ENCODE data around the gene TOX2. TPM values are rescaled to one million over a fixed set of nuclear protein-coding genes. Genes with fewer than 3 reads are reported as not detected.

TOX2 gene
- total RNA-seq, 2 experiments from 2014 or later = 3.3 to 3.9 TPM

GRCh38 chr20:43909720-43910119 lies 4.9 kb upstream of the TOX2 start:
- Histone ChIP-seq H3K4me3 (ENCODE audit: low read length) (no peak overlapping the region), H3K27ac (ENCODE audit: low read depth in 1 of 2, low read length in 2 of 2) (no peak overlapping the region), H3K9me3 (ENCODE audit: control insufficient read depth in 1 of 2, insufficient read depth in 1 of 2, low read length in 2 of 2) (peaks cover 4 to 14% of the 10 kb centered on the region in 2 experiments), H3K4me1 (ENCODE audit: insufficient read depth, low read length) (peaks cover 9% of the 10 kb centered on the region), H3K27me3 (ENCODE audit: control insufficient read depth in 1 of 2, insufficient read depth in 2 of 2, low read length in 2 of 2) (peaks cover 10 to 11% of the 10 kb centered on the region in 2 experiments), H3K36me3 (ENCODE audit: insufficient read depth, low read length) (no peaks in the 10 kb centered on the region)
- Mint-ChIP-seq H3K36me3 (ENCODE audit: low read depth) (no peaks in the 10 kb centered on the region), H3K9me3 (peaks cover 4% of the 10 kb centered on the region), H3K4me1 (ENCODE audit: low read depth) (peaks cover 6% of the 10 kb centered on the region), H3K27ac (no peak overlapping the region), H3K4me3 (no peak overlapping the region), H3K27me3 (peaks cover 12% of the 10 kb centered on the region)
- ATAC-seq (ENCODE audit: poor library complexity) = no peak
- intact Hi-C loops (cut with DNase I, micrococcal nuclease) = no loop called here
- CTCF ChIA-PET = no interaction called here
- POLR2A ChIA-PET = no interaction called here
- no peak for DNase-seq
- TF ChIP-seq, protein P1, sequence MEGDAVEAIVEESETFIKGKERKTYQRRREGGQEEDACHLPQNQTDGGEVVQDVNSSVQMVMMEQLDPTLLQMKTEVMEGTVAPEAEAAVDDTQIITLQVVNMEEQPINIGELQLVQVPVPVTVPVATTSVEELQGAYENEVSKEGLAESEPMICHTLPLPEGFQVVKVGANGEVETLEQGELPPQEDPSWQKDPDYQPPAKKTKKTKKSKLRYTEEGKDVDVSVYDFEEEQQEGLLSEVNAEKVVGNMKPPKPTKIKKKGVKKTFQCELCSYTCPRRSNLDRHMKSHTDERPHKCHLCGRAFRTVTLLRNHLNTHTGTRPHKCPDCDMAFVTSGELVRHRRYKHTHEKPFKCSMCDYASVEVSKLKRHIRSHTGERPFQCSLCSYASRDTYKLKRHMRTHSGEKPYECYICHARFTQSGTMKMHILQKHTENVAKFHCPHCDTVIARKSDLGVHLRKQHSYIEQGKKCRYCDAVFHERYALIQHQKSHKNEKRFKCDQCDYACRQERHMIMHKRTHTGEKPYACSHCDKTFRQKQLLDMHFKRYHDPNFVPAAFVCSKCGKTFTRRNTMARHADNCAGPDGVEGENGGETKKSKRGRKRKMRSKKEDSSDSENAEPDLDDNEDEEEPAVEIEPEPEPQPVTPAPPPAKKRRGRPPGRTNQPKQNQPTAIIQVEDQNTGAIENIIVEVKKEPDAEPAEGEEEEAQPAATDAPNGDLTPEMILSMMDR (IDR thresholded peaks at IDR 0.05) = no peak

DNA sequence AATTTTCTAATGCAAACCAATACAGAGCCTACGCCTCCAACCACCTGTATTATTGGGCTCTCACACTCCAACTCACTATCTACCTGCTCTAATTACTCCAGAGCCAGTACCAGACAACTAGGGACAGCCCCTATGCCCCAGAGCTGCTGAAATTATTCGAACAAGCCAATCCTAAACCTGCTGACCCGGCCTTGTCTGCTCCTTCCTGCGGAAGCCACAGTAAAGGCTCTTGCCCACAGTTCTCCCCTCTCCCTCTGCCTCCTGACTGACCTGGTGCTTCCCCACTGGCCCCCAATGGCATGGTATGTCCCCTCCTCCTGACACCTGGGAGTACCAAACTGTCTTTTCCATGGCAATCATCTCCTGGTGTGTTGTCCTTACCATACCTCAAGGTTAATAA lies 4.1 kb upstream of the TOX2 start:
- H3K27ac ChIP-seq (ENCODE audit: low read depth in 1 of 2, low read length in 2 of 2) = no peak overlapping the region
- peaks cover 12% of the 10 kb centered on the region for H3K4me1 Mint-ChIP-seq (ENCODE audit: low read depth)
- peaks cover 17% of the 10 kb centered on the region in 2 experiments for H3K27me3 ChIP-seq (ENCODE audit: control insufficient read depth in 1 of 2, insufficient read depth in 2 of 2, low read length in 2 of 2)
- intact Hi-C loops (cut with DNase I, micrococcal nuclease) = no loop called here
- no peak for DNase-seq
- no peak overlapping the region for H3K4me3 Mint-ChIP-seq
- H3K36me3 ChIP-seq (ENCODE audit: insufficient read depth, low read length) = no peaks in the 10 kb centered on the region
- H3K4me1 ChIP-seq (ENCODE audit: insufficient read depth, low read length) = peaks cover 16% of the 10 kb centered on the region
- ChIA-PET POLR2A (no interaction called here), CTCF (no interaction called here)
- ATAC-seq (ENCODE audit: poor library complexity) = no peak
- no peak overlapping the region for H3K27ac Mint-ChIP-seq
- TF ChIP-seq, protein P1 (IDR thresholded peaks at IDR 0.05) = no peak
- H3K9me3 ChIP-seq (ENCODE audit: control insufficient read depth in 1 of 2, insufficient read depth in 1 of 2, low read length in 2 of 2) = peaks cover 7 to 14% of the 10 kb centered on the region in 2 experiments
- H3K36me3 Mint-ChIP-seq (ENCODE audit: low read depth) = peaks cover 6% of the 10 kb centered on the region
- no peak overlapping the region for H3K4me3 ChIP-seq (ENCODE audit: low read length)
- peaks cover 19% of the 10 kb centered on the region for H3K27me3 Mint-ChIP-seq
- H3K9me3 Mint-ChIP-seq = peaks cover 4% of the 10 kb centered on the region

DNA sequence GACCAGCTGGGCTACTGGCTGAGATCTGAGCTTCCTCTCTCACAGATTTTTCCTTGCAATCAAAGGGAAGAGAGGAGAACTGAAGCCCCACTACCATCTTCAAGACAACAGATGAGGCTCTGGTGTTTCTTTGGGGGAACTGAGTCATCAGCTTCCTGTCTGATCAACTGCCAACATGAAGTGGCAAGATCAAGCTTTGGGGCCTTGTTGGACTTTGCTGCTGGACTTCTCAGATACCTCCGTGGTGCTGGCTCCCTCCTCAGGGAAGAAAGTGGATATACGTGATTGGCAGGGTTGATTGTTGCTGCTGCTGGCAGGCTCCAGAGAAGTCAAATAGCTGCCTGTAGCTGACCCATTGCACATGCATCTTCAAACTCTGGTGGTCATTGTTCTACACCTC lies 3.6 kb upstream of the TOX2 start:
- intact Hi-C loops (cut with DNase I, micrococcal nuclease) = no loop called here
- DNase-seq = no peak

More for the DNA sequence above, 3.6 kb upstream of the TOX2 start:
- H3K9me3 ChIP-seq (ENCODE audit: control insufficient read depth in 1 of 2, insufficient read depth in 1 of 2, low read length in 2 of 2) = peaks cover 12 to 14% of the 10 kb centered on the region in 2 experiments
- peaks cover 4% of the 10 kb centered on the region for H3K9me3 Mint-ChIP-seq
- H3K27me3 ChIP-seq (ENCODE audit: control insufficient read depth in 1 of 2, insufficient read depth in 2 of 2, low read length in 2 of 2) = peaks cover 22% of the 10 kb centered on the region in 2 experiments
- H3K27ac ChIP-seq (ENCODE audit: low read depth in 1 of 2, low read length in 2 of 2) = no peak overlapping the region
- CTCF ChIA-PET = no interaction called here
- TF ChIP-seq, protein P1 (IDR thresholded peaks at IDR 0.05) = no peak
- H3K4me1 ChIP-seq (ENCODE audit: insufficient read depth, low read length) = peaks cover 21% of the 10 kb centered on the region
- no peak for ATAC-seq (ENCODE audit: poor library complexity)
- H3K36me3 Mint-ChIP-seq (ENCODE audit: low read depth) = peaks cover 6% of the 10 kb centered on the region
- no peak overlapping the region for H3K4me3 ChIP-seq (ENCODE audit: low read length)
- POLR2A ChIA-PET = no interaction called here
- peaks cover 20% of the 10 kb centered on the region for H3K27me3 Mint-ChIP-seq
- H3K4me1 Mint-ChIP-seq (ENCODE audit: low read depth) = peaks cover 12% of the 10 kb centered on the region
- H3K27ac Mint-ChIP-seq = no peak overlapping the region
- H3K36me3 ChIP-seq (ENCODE audit: insufficient read depth, low read length) = no peaks in the 10 kb centered on the region
- no peak overlapping the region for H3K4me3 Mint-ChIP-seq
